GM19035 (cell line): ENCODE measurements around the gene TJP1.
"Not testable (repeated sequence)": the region's sequence is repeated elsewhere in the genome, so short reads cannot be mapped to it uniquely, and the experiment has no call there.

Experiments used
- ATAC-seq: cut with Tn5 transposase; IDR thresholded peaks from one replicate; pipeline ENCODE4 v1.9.1; 2021; ENCODE audit not compliant: unreplicated experiment

TJP1 gene

DNA sequence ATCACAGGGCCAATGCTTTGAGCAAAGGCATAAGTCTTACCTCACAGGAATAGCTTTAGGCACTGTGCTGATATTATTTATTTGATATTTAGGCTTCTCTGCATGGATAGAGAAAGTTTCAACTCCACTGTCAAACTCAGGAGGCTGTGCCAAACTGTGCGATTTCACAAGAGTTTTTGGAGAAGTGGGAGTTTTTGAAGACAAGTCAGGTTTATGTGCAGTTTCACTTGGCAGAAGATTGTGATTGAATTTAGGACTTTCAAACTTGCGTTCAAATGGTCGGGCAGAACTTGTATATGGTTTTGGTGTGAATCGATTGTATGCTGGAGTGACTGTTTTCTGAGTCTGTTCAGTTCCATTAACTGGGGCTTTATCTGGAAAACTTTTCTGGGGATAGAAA is 113.7 kb downstream of the TJP1 start:
- no peak for ATAC-seq

DNA sequence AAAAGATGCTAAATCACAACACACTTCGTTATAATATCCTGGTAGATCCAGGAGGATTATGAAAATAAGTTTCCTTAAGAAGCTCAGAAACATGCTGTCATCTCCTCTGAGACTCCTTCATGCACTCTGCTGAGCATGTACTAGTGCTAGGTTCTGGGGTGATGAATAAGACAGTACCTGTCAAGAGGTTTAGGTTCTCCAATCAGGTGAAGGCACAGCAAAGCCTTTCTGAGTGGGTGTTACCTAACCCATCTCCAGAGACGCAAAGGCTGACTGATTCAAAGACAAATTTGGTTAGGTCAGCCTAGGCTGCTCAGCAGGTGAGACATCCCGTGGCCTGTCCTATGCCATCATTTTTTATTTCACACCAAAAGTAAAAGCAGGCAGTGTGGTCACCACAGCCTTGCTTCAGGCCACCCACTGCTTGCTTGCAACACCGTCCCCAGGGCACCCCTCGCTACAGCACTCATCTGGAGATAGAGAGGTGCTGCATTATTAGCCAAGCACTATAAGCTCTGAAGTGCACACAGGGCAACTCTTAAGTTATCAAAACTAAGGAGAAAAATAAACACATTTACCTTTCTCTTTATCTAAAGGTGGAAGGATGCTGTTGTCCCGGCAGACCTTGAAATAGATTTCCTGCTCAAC is 117.2 kb downstream of the TJP1 start:
- no peak for ATAC-seq

DNA sequence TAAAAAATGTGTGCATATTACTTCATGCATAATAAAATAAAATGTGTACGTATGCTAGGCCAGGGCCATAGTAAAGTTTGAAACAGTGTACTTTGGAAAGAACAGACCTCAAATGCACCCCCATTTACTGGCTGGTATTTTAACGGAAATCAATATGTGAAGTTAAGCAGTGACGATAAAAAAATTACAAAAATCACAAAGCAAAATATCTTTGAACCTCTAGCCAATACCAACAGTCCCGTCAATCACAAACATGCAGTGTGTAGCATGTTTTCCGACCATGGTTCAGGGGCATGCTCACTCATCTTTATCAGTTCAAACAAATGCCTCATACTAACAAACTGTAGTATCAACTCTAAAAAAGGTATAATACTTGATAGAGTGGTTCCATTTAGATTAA is 121.1 kb downstream of the TJP1 start:
- ATAC-seq = no peak

DNA sequence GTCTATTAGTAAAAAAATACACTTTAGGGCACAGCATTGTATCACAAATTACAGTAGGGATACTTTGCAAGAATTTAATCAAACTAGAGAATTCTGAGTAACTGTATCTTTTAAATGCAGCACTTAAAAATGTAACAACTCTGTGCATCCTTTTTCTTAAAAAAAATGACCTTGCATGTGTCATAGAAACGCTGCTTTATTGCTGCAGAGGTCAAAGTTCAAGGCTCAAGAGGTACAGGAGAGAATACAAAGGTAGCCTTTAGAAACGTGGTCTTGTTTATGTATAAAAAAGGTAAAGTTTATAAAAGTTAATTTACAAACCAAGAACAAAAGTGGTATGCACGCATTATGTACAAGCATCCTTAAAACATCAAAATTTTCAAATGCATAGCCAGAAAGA is 122.0 kb downstream of the TJP1 start:
- no peak for ATAC-seq

DNA sequence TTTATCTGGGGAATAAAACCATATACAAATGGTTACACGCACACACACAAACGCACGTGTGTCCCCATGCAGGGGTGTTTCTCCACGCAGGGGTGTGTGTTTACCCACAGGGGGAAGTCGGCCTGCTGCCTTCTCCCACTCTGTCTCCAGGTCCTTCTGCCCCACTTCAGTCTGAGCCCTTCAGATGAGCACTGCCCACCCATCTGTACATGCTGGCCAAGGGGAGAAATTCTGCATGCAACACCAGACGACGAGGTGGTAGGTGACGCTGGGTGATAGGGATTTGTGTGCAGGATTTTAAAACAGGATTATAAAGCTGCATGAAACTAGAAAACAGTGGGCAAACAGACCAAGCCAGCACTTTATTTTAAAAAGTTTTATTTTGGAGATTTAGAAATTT is 122.5 kb downstream of the TJP1 start:
- ATAC-seq = no peak

DNA sequence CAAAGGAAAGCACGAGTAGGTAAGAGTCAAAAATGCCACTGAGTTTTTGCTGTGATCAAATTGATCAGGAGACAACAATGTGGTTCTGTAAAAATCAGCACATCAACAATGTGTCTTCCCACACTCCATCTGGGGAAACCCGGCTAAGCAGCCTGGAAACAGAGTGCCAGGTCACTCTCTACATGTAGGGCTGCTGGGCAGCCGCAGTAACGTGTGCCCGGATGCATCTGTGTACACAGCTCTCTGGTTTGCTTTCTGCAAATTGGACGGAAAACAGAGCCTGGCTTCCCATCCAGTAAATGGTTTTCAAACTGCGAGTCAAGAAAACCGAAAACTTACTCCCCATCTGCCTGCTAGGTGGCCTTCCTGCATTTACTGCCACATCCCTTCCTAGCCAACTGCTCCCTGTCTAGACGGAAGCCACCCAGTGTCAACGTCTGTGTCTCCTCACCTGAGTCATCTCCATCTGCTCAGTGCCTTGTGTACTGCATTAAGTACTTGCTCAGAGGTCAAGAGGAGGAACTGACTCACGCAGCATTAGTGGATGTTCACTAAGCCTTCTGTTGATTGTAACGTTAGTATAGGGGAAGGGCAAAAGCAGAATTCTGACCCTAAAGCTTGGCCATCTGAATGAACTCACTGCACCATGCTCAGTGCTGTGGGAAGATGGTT is 124.1 kb downstream of the TJP1 start:
- ATAC-seq = no peak

DNA sequence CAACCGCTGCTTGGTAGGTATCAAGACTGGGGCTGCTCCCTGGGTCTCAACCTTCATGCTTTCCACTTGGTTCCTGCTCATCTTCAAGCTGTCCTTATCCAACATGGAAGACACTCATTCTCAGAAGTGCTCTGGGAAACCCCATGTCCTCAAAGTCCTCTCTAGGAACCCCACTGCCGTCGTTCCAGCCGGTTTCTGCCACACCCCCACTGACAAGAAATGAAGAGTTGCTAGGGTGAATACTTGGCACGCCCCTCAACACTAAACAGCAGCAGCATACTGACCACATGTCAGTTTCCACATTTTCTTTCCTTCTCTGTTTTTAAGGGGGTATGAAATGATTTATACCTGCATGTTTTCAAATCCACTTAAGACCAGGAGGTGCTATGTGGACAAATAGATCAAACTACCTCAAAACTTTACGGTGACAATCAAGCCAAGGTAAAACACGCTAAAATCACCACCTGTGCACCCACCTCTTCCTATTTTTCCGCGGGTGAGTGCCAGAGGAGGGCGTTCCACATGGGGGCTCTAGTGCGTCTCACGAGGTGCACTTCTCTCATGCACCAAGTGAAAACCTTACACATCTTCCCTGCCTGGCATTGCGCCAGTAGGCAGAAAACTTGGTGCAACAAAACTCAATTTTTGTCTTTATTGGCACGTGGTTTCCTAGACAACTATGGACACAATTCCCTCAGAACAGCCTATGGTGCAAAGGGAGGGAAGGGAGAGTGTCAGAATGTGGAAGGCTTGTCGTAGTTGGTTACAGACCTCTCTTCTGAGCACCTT is 125.1 kb downstream of the TJP1 start:
- ATAC-seq = no peak

DNA sequence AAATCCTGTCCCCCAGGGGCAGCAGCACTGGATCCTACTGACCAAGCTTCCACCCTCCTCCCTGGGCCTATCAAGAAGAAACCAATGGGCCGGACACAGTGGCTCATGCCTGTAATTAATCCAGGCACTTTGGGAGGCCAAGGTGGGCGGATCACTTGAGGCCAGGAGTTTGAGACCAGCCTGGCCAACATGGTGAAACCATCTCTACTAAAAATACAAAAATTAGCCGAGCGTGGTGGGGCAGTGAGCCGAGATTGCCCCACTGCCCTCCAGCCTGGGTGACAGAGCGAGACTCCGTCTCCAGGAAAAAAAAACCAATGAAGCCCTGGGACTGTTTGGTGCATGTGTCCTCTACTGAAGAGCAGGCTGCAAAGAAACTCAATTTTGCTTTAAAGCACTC is 125.8 kb downstream of the TJP1 start:
- ATAC-seq = not testable (repeated sequence)

DNA sequence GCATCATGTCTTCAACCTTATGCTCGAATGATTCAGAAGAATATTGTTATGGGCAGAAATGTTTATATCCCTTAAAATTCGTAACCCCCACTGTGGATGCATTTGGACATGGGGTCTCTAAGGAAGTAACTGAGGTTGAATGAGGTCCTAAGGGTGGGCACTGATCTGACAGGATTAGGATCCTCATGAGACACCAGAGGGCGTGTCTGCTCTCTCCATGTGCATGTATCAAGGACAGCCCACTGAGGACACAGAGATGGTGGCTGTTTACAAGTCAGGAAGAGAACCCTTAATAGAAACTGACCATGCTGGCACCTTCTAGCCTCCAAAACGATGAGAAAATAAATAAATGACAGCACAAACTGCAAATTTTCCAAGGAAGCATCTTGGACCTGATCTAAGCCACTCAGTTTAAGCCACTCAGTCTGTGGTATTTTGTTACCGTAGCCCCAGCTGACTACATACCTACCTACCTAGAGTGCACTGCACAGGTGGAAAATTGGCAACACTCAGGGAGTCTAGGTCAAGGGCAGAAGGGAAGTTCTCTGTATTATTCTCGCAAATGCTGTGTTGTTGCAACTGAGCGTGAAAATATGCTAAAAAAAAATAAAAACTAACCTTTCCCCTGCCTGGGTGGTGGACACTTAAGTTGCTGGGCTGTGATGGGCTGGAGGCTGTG is 126.6 kb downstream of the TJP1 start:
- ATAC-seq = no peak

DNA sequence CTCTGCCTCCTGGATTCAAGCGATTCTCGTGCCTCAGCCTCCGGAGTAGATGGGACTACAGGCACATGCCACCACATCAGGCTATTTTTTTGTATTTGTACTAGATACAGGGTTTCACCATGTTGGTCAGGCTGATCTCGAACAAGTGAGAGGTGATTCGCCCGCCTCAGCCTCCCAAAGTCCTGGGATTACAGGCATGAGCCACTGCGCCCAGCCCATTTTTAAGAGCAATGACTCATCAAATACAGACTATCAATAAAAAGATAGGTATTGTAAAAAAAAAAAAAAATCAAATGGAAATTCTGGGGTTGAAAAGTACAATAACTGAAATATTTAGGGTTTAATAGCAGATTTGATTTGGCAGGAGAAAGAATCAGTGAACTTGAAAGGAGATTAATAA is 129.0 kb downstream of the TJP1 start:
- no peak for ATAC-seq

DNA sequence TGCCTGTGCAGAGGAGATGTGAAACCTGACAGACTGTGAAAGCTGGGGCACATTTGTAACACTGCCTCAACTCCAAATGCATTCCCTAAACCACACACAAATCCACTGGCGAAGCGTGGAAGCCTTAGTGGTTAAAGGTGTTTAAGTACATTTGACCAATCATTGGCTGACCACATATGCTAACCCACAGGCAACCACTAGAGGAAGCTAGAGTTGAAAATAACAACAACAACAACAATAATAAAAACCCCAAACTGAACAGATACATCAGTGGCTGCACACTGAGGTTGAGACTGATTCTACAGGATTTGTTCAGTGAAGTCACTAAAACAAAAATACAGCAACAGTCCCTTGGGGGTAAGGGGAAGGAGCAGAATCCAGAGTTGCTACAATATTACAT is 129.7 kb downstream of the TJP1 start:
- no peak for ATAC-seq

DNA sequence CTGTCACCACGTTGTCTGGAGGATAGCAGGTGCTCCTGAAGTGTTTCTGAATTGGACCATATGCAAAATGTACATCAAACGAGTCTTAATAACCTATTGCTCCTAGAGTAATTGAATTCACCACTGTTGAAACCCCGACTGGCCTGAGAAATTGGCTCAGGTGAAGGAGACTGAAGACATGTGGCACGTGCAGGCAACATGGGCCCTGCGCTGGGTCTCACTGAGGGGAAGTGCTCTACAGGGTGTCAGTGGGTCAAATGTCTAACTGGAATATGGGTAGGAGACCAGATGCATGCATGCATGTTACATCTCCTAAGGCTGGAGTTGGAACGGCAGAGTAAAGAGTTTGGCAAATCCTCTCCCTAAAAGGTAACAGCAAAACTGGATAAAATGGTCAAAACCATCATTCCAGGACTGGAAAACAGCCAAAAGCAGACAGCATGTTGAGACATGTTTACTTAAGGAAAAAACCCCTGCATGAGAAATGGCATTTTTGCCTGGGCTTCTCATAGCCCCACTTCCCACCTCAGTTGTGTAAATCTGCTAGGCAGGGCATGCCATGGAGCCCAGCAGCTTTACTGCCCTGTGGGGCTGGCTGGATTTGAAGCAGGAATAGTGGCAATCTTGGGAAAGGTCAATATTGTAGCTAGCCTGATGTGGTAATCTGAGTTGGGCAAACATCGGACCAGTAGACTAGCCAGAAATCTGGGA is 131.3 kb downstream of the TJP1 start:
- ATAC-seq = no peak

DNA sequence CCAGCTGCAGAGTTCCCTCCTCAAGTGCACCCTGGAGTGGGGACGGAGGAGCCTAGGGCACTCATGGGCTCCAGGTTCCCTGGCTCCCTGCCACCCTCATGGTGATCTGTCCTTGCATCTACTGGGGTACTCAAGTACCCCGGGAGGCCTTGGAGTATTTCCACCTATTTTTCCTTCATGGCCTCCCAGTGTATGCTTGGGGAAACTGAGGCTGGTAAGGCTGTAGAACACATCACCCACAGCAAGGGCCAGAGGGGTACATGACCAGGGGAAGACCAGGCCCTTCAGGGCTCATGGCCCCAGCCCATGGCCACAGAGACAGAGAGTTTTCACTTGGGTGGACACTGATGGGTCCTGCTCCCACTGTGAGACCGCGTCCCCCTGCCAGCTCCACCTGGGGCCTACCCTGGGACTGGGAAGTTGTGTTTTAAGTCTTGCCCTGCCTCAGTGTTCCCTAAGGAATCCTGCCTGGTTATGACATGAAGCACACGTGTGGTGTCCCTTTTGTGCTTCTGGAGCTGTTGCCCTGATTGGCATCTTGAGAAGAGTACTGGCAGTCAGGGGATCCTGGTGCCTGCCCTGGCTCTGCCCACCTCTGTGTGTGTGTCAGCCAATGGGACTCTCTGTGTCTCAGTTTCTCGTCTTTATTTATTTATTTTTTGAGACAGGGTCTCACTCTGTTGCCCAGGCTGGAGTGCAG is 132.8 kb downstream of the TJP1 start:
- ATAC-seq = no peak

DNA sequence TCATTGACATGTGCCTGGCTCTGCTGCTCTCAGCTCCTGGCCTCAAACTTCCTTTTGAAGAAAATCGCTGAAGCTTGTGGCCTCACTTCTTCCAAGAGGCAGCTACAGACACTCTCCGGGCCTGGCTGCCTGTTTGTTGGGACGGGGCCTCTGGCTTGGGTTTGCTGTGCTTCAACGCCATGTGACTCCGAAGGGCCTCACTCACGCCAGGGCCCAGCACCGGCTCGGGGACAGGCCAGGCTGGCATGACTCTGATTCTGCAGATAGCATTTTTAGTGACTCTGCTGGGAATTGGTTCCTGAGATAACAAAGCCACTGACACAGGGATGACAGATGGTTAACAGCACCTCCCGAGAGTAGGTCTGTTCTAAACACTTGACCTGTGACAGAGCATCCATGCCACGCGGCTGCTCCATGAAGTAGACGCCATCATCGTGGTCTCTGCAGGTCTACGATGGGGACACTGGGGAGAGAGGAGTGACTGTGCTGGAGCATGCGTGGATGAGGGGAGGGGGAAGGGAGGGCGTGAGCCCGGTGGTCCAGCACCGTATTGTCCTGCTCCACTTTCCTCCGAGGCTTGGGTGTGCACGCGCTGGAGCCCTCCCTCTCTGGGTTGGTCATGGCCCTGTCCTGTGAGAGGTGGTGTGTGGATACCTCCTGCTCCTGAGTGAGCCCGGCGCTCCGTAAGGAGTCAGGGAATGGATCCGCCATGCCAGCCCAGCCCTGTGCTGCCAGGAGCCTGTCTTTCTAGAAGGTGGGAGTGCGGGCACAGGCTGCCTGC is 133.6 kb downstream of the TJP1 start:
- no peak for ATAC-seq

DNA sequence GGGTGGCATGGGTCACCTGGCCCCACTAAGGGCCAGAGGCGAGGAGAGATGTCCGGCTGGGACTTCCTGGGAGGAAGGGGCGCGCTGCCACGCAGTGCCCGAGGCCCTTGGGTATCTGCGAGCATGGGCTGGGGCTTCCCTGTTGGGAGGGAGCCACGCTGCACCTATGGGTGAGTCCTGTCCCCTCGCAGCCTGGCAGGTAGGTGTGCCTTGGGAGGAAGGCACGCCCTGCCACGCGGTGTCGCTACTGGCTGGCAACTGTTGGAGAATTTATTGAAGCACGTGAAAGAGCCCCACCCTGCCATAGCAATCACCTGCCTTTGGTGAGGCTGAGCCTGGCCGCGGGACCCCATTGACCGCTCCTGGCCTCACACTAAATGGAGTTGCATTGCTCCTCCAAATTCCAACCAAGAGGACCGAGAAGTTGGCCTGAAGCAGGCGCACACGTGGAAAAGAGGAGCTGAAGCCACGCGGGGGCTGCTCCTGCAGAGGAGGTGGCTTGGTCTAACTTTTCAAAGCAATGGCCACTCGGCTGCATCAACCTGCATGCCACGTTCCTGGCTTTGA is 134.2 kb downstream of the TJP1 start:
- no peak for ATAC-seq

DNA sequence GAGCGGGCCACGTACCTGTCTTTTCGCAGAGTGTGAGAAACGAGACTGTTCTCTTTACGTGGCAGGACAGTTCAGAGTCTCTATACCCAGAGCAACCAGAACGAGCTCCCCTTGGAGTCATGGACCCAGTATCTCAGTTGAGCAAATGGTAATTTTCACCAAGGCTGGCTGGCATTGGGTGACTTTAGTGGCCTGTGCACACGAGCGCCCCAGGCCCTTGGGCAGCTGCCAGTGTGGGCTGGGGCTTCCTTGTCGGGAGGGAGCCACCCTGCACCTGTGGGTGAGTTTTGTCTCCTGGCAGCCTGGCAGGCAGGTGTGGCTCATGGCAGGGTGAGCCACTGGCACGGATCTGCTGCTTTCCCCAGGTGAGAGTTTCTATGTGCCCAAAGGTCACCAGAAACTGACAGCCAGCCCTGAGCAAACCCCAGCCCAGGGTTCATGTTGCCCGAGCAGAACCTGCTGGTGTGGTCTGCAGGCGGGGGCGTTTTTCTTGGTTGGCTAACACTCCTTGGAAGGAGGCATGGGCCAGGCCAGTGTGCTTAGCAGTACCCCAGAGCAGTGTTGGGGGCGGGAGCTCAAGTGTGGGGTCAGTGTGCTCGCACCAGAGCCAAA is 135.0 kb downstream of the TJP1 start:
- ATAC-seq = no peak

DNA sequence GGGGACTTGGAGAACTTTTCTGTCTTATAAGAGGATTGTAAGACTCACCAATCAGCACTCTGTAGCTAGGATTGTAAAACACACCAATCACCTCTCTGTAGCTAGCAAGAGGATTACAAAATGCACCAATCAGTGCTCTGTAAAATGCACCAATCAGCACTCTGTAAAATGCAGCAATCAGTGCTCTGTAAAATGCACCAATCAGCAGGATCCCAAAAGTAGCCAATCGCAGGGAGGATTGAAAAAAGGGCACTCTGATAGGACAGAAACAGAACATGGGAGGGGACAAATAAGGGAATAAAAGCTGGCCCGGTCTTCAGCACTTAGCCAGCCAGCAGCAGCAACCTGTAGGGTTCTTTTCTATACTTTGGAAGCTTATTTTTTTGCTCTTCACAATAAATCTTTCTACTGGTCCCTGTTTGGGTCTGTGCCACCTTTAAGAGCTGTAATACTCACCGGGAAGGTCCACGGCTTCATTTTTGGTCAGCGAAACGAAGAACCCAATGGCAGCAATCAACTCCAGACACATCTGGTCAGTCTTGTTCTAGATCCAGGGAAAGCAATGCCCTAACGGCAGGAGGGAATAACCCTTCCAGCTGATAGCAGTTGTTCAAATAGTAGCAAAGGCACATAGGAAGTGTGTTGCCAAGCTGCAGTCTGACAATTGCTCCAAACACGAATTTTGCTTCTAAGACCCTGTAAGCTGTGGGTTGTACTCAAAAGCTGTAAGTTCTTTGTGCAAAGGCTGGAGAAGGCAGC is 135.6 kb downstream of the TJP1 start:
- no peak for ATAC-seq

DNA sequence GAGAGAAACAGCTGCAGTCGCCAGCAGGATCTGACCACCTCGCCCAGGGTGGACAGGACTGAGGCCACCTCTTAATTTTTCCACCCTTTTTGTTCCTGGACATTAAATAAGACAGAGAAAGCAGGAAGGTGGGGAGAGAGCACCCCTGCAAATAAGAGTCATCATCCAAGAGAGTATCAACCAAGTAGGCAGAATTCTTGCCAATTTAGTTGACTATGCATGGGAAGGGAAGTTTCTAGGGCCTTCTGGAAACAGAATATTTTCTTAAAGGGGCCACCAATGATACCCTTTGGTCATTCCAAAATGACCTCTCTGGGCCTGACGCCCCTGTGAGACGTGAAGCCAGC is 136.2 kb downstream of the TJP1 start:
- ATAC-seq = no peak
